Vagina (tissue), 2 donors: ENCODE measurements around the gene PPP2R3A.

Experiments used
- POLR2A ChIP-seq, 2 donors: fragments of 450-650 bp; IDR thresholded peaks; one replicate each; pipeline ENCODE4 v1.6.1; 2017; ENCODE audit warnings: antibody characterized with exemption in 2 of 2, mild to moderate bottlenecking in 2 of 2, moderate library complexity in 2 of 2
- POLR2AphosphoS5 ChIP-seq, 2 donors: sonication (generic); formaldehyde crosslinking; IDR thresholded peaks; one replicate each; pipeline ENCODE4 v1.9.0; 2017; ENCODE audit warnings: antibody characterized with exemption in 2 of 2, mild to moderate bottlenecking in 2 of 2, low read depth in 1 of 2; ENCODE audit not compliant: insufficient read depth in 1 of 2
- TF ChIP-seq, protein P1 (sequence below), 3 experiments: fragments of 450-650 bp in 2 of 3; fragments of 200-600 bp in 1 of 3; sonication (generic) in 1 of 3; IDR thresholded peaks; one replicate each; pipeline ENCODE4 v1.5.1; 2017 to 2019; ENCODE audit warnings: antibody characterized with exemption in 3 of 3, mild to moderate bottlenecking in 2 of 3, moderate library complexity in 2 of 3

DNA sequence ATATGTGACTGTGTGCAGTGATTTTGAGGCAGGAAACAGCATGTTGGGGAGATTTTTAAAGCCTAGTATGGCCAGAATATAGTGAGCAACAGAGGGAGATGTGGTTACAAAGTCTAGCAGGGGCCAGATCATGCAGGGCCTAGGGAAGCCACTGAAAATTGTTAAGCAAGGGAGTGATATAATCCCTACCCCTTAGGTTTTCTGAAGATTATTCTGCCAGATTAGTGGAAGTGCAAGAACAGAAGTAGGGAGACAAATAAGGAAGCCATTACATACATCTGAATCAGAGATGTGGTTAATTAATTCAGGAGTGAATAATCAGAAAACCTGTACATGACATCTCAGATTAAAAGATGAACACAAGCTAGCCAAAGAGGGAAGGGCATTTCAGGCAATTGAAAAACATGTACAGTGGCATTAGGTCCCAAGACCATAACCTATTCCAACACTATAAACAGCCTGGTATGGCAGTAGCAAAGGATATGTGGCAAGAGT is 175.8 kb downstream of the PPP2R3A start:
- TF ChIP-seq, protein P1, sequence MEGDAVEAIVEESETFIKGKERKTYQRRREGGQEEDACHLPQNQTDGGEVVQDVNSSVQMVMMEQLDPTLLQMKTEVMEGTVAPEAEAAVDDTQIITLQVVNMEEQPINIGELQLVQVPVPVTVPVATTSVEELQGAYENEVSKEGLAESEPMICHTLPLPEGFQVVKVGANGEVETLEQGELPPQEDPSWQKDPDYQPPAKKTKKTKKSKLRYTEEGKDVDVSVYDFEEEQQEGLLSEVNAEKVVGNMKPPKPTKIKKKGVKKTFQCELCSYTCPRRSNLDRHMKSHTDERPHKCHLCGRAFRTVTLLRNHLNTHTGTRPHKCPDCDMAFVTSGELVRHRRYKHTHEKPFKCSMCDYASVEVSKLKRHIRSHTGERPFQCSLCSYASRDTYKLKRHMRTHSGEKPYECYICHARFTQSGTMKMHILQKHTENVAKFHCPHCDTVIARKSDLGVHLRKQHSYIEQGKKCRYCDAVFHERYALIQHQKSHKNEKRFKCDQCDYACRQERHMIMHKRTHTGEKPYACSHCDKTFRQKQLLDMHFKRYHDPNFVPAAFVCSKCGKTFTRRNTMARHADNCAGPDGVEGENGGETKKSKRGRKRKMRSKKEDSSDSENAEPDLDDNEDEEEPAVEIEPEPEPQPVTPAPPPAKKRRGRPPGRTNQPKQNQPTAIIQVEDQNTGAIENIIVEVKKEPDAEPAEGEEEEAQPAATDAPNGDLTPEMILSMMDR (IDR thresholded peaks at IDR 0.05): no peak
- no peak for TF ChIP-seq POLR2A (IDR thresholded peaks at IDR 0.05)
- TF ChIP-seq POLR2AphosphoS5 (IDR thresholded peaks at IDR 0.05; ENCODE audit: insufficient read depth in 1 of 2, low read depth in 1 of 2): no peak
